HepG2 (cell line): Measurements from ENCODE around the gene PJA2. TPM values are rescaled to one million over a fixed set of nuclear protein-coding genes. Genes with fewer than 3 reads are reported as not detected.

Experiments
- ATAC-seq: fragments of 200-7000 bp; cut with Tn5 transposase; 3 replicates; pipeline ENCODE4 v1.9.1; 2020; ENCODE audit warnings: mild to moderate bottlenecking, moderate library complexity
- BruUV-seq: library from RNA; stranded (reverse); fragments of 400-500 nt; replicated peaks from 2 replicates; lab custom pipeline; 2021; lab: Mats Ljungman, UMichigan
- CTCF ChIA-PET: fragments of 300-600 bp; formaldehyde crosslinking; extraction: SDS; loops from one replicate; lab custom pipeline; 2021; ENCODE audit warnings: low total read pairs, inconsistent platforms, low intra/inter-chr PET ratio; lab: Yijun Ruan, JAX
- POLR2A ChIA-PET: fragments of 350-600 bp; sonication (Branson Sonifier 250); formaldehyde crosslinking; loops from one replicate; lab custom pipeline; 2020; ENCODE audit warnings: antibody characterized with exemption, inconsistent platforms; lab: Yijun Ruan, JAX
- DNase-seq: peaks from one replicate; pipeline ENCODE4 v3.0.0-alpha.2; 2015; ENCODE audit warnings: low spot score
- FAIRE-seq: peaks from 3 replicates; lab custom pipeline; 2011; peaks lifted over from hg19 to GRCh38; lab: Jason Lieb, UNC
- H2AFZ ChIP-seq: one replicate; pipeline ENCODE4 v1.6.1; 2011; ENCODE audit warnings: low read length, inconsistent platforms
- H3K27ac ChIP-seq: fragments of 300-600 bp; 3 replicates; pipeline ENCODE4 v1.8.0; 2011; ENCODE audit warnings: mixed run types, mild to moderate bottlenecking, mixed read lengths, low read length, inconsistent platforms; ENCODE audit not compliant: insufficient read depth; ENCODE audit errors: extremely low read length
- H3K27me3 ChIP-seq, 2 experiments: fragments of 200-600 bp in 1 of 2; 2 replicates in 1 of 2; 3 replicates in 1 of 2; pipeline versions ENCODE4 v1.6.0 to v1.8.0; 2011; ENCODE audit warnings: low read length in 2 of 2, mild to moderate bottlenecking in 2 of 2, moderate library complexity in 2 of 2, inconsistent platforms in 1 of 2; ENCODE audit not compliant: insufficient read depth in 2 of 2, control insufficient read depth in 1 of 2
- H3K36me3 ChIP-seq, 2 experiments: fragments of 200-600 bp in 1 of 2; replicated peaks in 1 of 2; 2 replicates in 1 of 2; 3 replicates in 1 of 2; pipeline versions ENCODE4 v1.5.1 to v1.8.0; 2011; ENCODE audit warnings: low read length in 2 of 2, inconsistent platforms in 1 of 2; ENCODE audit not compliant: insufficient read depth in 2 of 2, control insufficient read depth in 1 of 2
- H3K4me1 ChIP-seq: 2 replicates; pipeline ENCODE4 v1.5.1; 2012; ENCODE audit warnings: low read length, inconsistent platforms; ENCODE audit not compliant: insufficient read depth
- H3K4me2 ChIP-seq: 2 replicates; pipeline ENCODE4 v1.6.0; 2011; ENCODE audit warnings: low read depth, low read length, inconsistent platforms
- H3K4me3 ChIP-seq, 3 experiments: fragments of 200-600 bp in 1 of 3; sonication (generic), shearing (Covaris generic) in 1 of 3; replicated peaks in 1 of 3; 2 replicates each; pipeline ENCODE4 v1.5.1; 2011 to 2016; ENCODE audit warnings: low read length in 3 of 3, inconsistent platforms in 2 of 3, low read depth in 2 of 3, mild to moderate bottlenecking in 2 of 3, control low read depth in 1 of 3, mixed read lengths in 1 of 3; ENCODE audit not compliant: insufficient read depth in 1 of 3
- H3K79me2 ChIP-seq: one replicate; pipeline ENCODE4 v1.6.1; 2011; ENCODE audit warnings: low read length, inconsistent platforms; ENCODE audit not compliant: insufficient read depth
- H3K9ac ChIP-seq: 2 replicates; pipeline ENCODE4 v1.6.0; 2011; ENCODE audit warnings: mild to moderate bottlenecking, low read depth, low read length, inconsistent platforms; ENCODE audit not compliant: insufficient read depth
- H3K9me3 ChIP-seq: 2 replicates; pipeline ENCODE4 v1.5.1; 2012; ENCODE audit warnings: mild to moderate bottlenecking, low read length
- H4K20me1 ChIP-seq: 2 replicates; pipeline ENCODE4 v1.6.0; 2011; ENCODE audit warnings: inconsistent platforms, mild to moderate bottlenecking, low read length, moderate library complexity; ENCODE audit not compliant: insufficient read depth
- E2F1 ChIP-seq: sonication (generic); formaldehyde crosslinking; IDR thresholded peaks from 2 replicates; pipeline ENCODE4 v1.5.0; 2020; ENCODE audit warnings: missing genetic modification reagents
- LCORL ChIP-seq, 2 experiments: fragments of 450-650 bp in 1 of 2; sonication (generic) in 1 of 2; formaldehyde crosslinking in 1 of 2; IDR thresholded peaks; 2 replicates each; pipeline versions ENCODE4 v1.5.0 to v1.6.1; 2017 to 2020; ENCODE audit warnings: antibody characterized with exemption in 1 of 2, missing genetic modification reagents in 1 of 2
- REST ChIP-seq, 2 experiments: IDR thresholded peaks; 2 replicates each; pipeline ENCODE4 v1.6.1; 2011 to 2012; ENCODE audit warnings: low read length in 2 of 2, borderline replicate concordance in 1 of 2, low read depth in 1 of 2, mild to moderate bottlenecking in 1 of 2, moderate library complexity in 1 of 2
- ZSCAN31 ChIP-seq: sonication (generic); formaldehyde crosslinking; IDR thresholded peaks from 2 replicates; pipeline ENCODE4 v1.5.0; 2020; ENCODE audit warnings: low read depth, mild to moderate bottlenecking, missing genetic modification reagents
- WGBS: methylation state at CpG from one replicate; pipeline ENCODE4 v1.1.6; 2017; ENCODE audit warnings: low lambda C conversion rate; 5-methylcytosine and 5-hydroxymethylcytosine counted together
- in situ Hi-C: cut with HindIII; loops from 2 replicates; pipeline ENCODE4 v1.10.0; 2017; ENCODE audit warnings: low pct_unique_long_range_greater_than_20kb; ENCODE audit not compliant: extremely low pct_ligation_motif_present
- intact Hi-C: fragments of 100-400 bp; cut with micrococcal nuclease; formaldehyde crosslinking; loops from one replicate; pipeline ENCODE4 v1.10.0; 2022; ENCODE audit not compliant: unreplicated experiment
- polyA plus RNA-seq, 8 experiments: library from polyadenylated mRNA; depleted of rRNA in 3 of 8; stranded (reverse) in 7 of 8; unstranded in 1 of 8; fragments of >200 nt; fragmentation: Illumina TruSeq in 4 of 8; extraction: Trizol in 4 of 8; gene quantifications; 2 replicates each; pipeline versions ENCODE4 v1.2.1 to v1.2.3, GENCODE V29; 2011 to 2016; ENCODE audit warnings: low read depth in 4 of 8, missing spikeins in 1 of 8, mixed read lengths in 1 of 8; ENCODE audit not compliant: insufficient read depth in 1 of 8
- total RNA-seq, 5 experiments: library from RNA; depleted of rRNA; stranded (reverse); fragments of >200 nt; fragmentation: Illumina TruSeq; extraction: Trizol; gene quantifications; 2 replicates each; pipeline ENCODE4 v1.2.3, GENCODE V29; 2016; ENCODE audit warnings: low read depth in 1 of 5

PJA2 gene
- total and polyA plus RNA-seq, 2 of the 13 experiments (the other 11 are each of a cell fraction or from before 2014, with no cell fraction given) = 39.4 to 41.4 TPM

GRCh38 chr5:109448838-109449237 lies 39.1 kb upstream of the PJA2 start:
- H3K9me3 ChIP-seq = no peaks in the 10 kb centered on the region
- BruUV-seq = no TSS peak
- ATAC-seq (no peak), FAIRE-seq (no peak), DNase-seq (no peak)
- ChIA-PET CTCF (no interaction called here), POLR2A (no interaction called here)
- H2AFZ ChIP-seq = no peak overlapping the region
- no peak overlapping the region for H3K4me3 ChIP-seq
- H3K36me3 ChIP-seq = no peaks in the 10 kb centered on the region
- intact Hi-C loops (no loop called here), in situ Hi-C loops (no loop called here)
- no peak overlapping the region for H3K9ac ChIP-seq
- no peak overlapping the region for H3K27ac ChIP-seq
- peaks cover 0 to 5% of the 10 kb centered on the region in 2 experiments; a peak in 1 of 5 replicates for H3K27me3 ChIP-seq
- no peak for TF ChIP-seq ZSCAN31
- TF ChIP-seq E2F1 (CRISPR knock-in tag) = no peak
- TF ChIP-seq LCORL (IDR thresholded peaks at IDR 0.05) = no peak
- no peak for TF ChIP-seq LCORL (CRISPR knock-in tag; IDR thresholded peaks at IDR 0.05)
- TF ChIP-seq REST (IDR thresholded peaks at IDR 0.05; ENCODE audit: borderline replicate concordance in 1 of 2, low read depth in 1 of 2, low read length in 2 of 2) = no peak
- no peaks in the 10 kb centered on the region for H3K4me1 ChIP-seq
- H4K20me1 ChIP-seq = no peaks in the 10 kb centered on the region
- no peaks in the 10 kb centered on the region for H3K79me2 ChIP-seq
- 50% methylated on average over 4 of the region's 4 CpGs for WGBS
- no peak overlapping the region for H3K4me2 ChIP-seq
